Subcutaneous preadipocyte (primary cell): ENCODE measurements around the gene EPS8L1. TPM values are rescaled to one million over a fixed set of nuclear protein-coding genes. Genes with fewer than 3 reads are reported as not detected.

ENCODE experiments used
- small RNA-seq: library from RNA; depleted of rRNA; stranded (forward); fragments of <200 nt; gene quantifications from one replicate; pipeline ENCODE3, GENCODE V24; 2012
- total RNA-seq: library from RNA; depleted of rRNA; stranded (reverse); fragments of >200 nt; gene quantifications from 2 replicates; pipeline ENCODE4 v1.2.3, GENCODE V29; 2012

EPS8L1 gene
- total RNA-seq: 0.98 TPM in 1 of 2 replicates, not detected in the other

GRCh38 chr19:55075371-55075998 is at the start of gene EPS8L1:
Gene EPS8L1 (plus strand): TSS chr19:55075869. CDS start chr19:55076445, 576 bp downstream.

GRCh38 chr19:55062735-55063491 is 12.8 kb upstream of the EPS8L1 start, which contains the start of gene RDH13:
Gene RDH13 (minus strand): TSS chr19:55063148. CDS start chr19:55063032, 116 bp downstream.

GRCh38 chr19:55116859-55117662 is 41.4 kb downstream of the EPS8L1 start, which contains the start of gene PPP1R12C:
Gene PPP1R12C (minus strand): TSS chr19:55117637. CDS start chr19:55117543, 94 bp downstream.

Small RNAs within 50 kb of the gene (small RNA-seq; reads per million reads assigned to genes)
- not detected for gene MIR7975

Other genes with a start within 250 kb of the EPS8L1 start
- not detected in 2 replicates for gene KIR2DS4, start 243.2 kb upstream of the EPS8L1 start, total RNA-seq
- gene KIR3DL2, start 225.4 kb upstream of the EPS8L1 start, total RNA-seq: not detected in 2 replicates
- not detected in 2 replicates for gene FCAR, start 201.6 kb upstream of the EPS8L1 start, total RNA-seq
- gene NCR1, start 169.7 kb upstream of the EPS8L1 start, total RNA-seq: not detected in 2 replicates
- not detected in 2 replicates for gene NLRP7, start 128.3 kb upstream of the EPS8L1 start, total RNA-seq
- gene NLRP2, start 109.5 kb upstream of the EPS8L1 start, total RNA-seq: under 0.01 and 0.37 TPM in 2 replicates
- gene GP6, start 37.6 kb upstream of the EPS8L1 start, total RNA-seq: not detected in 2 replicates
- 11.0 and 14.3 TPM in 2 replicates for gene RDH13, start 12.7 kb upstream of the EPS8L1 start, total RNA-seq
- gene PPP1R12C, start 41.8 kb downstream of the EPS8L1 start, total RNA-seq: 39.3 and 55.1 TPM in 2 replicates
- gene TNNT1, start 73.3 kb downstream of the EPS8L1 start, total RNA-seq: 0.73 and 2.9 TPM in 2 replicates
- gene TNNI3, start 81.9 kb downstream of the EPS8L1 start, total RNA-seq: 0.37 TPM in 1 of 2 replicates, not detected in the other
- gene DNAAF3, start 90.7 kb downstream of the EPS8L1 start, total RNA-seq: 0.59 and 1.5 TPM in 2 replicates
- gene SYT5, start 104.4 kb downstream of the EPS8L1 start, total RNA-seq: 0.39 and 1.1 TPM in 2 replicates
- gene PTPRH, start 133.6 kb downstream of the EPS8L1 start, total RNA-seq: 5.3 and 11.4 TPM in 2 replicates
- 0.73 and 2.3 TPM in 2 replicates for gene TMEM86B, start 152.9 kb downstream of the EPS8L1 start, total RNA-seq
- gene PPP6R1, start 183.1 kb downstream of the EPS8L1 start, total RNA-seq: 32.3 and 44.8 TPM in 2 replicates
- 36.6 and 38.9 TPM in 2 replicates for gene HSPBP1, start 204.2 kb downstream of the EPS8L1 start, total RNA-seq
- 0.59 and 1.8 TPM in 2 replicates for gene BRSK1, start 208.1 kb downstream of the EPS8L1 start, total RNA-seq
- gene TMEM150B, start 249.5 kb downstream of the EPS8L1 start, total RNA-seq: not detected in 2 replicates